Neutrophil (primary cell): Measurements from ENCODE around the gene CITED2.
A peak's percentile ranks its signal among the peaks of the same experiment; 100 is the strongest.

Experiments
- H3K27ac ChIP-seq: fragments of 200-600 bp; sonication (generic); 2 replicates; pipeline ENCODE4 v1.5.1; 2016; ENCODE audit warnings: mild to moderate bottlenecking, moderate library complexity
- H3K27me3 ChIP-seq: fragments of 200-600 bp; sonication (generic); 2 replicates; pipeline ENCODE4 v1.6.0; 2016; ENCODE audit warnings: mild to moderate bottlenecking
- H3K36me3 ChIP-seq: fragments of 200-600 bp; sonication (generic); 2 replicates; pipeline ENCODE4 v1.5.1; 2017
- H3K4me1 ChIP-seq, 2 experiments: fragments of 200-600 bp in 1 of 2; sonication (generic) in 1 of 2; 1 replicate in 1 of 2; 2 replicates in 1 of 2; pipeline versions ENCODE4 v1.5.1 to v1.6.1; 2013 to 2016; ENCODE audit warnings: low read depth in 1 of 2, low read length in 1 of 2, mild to moderate bottlenecking in 1 of 2, moderate library complexity in 1 of 2; ENCODE audit not compliant: control insufficient read depth in 1 of 2, insufficient read depth in 1 of 2
- H3K4me3 ChIP-seq, 2 experiments: fragments of 200-600 bp in 1 of 2; sonication (generic) in 1 of 2; 1 replicate in 1 of 2; 2 replicates in 1 of 2; pipeline ENCODE4 v1.5.1; 2013 to 2016; ENCODE audit warnings: low read depth in 1 of 2, low read length in 1 of 2, mild to moderate bottlenecking in 1 of 2, moderate library complexity in 1 of 2
- H3K9me3 ChIP-seq: fragments of 200-600 bp; sonication (generic); 2 replicates; pipeline ENCODE4 v1.5.1; 2016
- TF ChIP-seq, protein P1 (sequence below): fragments of 200-600 bp; sonication (generic); IDR thresholded peaks from 2 replicates; pipeline ENCODE4 v1.5.1; 2016; ENCODE audit warnings: antibody characterized with exemption

CITED2 gene

DNA sequence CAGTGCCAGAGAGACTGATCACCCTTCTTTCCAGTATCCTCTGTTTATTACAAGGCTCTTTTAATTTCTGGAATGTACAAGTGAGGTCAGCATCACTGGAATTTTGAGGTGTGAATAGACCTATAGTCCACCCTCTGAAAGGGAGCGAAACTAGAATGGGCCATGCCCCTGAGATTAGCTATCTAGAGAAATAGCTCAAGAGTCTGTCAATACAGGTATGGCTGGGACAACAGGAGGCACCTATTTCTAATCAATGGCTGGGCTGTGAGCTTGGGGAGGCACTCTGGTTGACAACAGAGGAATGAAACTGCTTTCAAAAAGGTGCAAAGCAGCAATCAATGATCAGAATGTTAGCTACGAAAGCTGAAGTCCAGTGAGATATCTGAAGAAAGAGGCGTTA, 17.3 kb upstream of the CITED2 start:
- H3K27ac ChIP-seq = no peak overlapping the region
- TF ChIP-seq, protein P1, sequence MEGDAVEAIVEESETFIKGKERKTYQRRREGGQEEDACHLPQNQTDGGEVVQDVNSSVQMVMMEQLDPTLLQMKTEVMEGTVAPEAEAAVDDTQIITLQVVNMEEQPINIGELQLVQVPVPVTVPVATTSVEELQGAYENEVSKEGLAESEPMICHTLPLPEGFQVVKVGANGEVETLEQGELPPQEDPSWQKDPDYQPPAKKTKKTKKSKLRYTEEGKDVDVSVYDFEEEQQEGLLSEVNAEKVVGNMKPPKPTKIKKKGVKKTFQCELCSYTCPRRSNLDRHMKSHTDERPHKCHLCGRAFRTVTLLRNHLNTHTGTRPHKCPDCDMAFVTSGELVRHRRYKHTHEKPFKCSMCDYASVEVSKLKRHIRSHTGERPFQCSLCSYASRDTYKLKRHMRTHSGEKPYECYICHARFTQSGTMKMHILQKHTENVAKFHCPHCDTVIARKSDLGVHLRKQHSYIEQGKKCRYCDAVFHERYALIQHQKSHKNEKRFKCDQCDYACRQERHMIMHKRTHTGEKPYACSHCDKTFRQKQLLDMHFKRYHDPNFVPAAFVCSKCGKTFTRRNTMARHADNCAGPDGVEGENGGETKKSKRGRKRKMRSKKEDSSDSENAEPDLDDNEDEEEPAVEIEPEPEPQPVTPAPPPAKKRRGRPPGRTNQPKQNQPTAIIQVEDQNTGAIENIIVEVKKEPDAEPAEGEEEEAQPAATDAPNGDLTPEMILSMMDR = no peak
- H3K36me3 ChIP-seq = no peaks in the 10 kb centered on the region
- no peak overlapping the region for H3K4me3 ChIP-seq
- peaks cover 5 to 6% of the 10 kb centered on the region in 2 experiments for H3K4me1 ChIP-seq
- no peaks in the 10 kb centered on the region for H3K27me3 ChIP-seq
- no peaks in the 10 kb centered on the region for H3K9me3 ChIP-seq

DNA sequence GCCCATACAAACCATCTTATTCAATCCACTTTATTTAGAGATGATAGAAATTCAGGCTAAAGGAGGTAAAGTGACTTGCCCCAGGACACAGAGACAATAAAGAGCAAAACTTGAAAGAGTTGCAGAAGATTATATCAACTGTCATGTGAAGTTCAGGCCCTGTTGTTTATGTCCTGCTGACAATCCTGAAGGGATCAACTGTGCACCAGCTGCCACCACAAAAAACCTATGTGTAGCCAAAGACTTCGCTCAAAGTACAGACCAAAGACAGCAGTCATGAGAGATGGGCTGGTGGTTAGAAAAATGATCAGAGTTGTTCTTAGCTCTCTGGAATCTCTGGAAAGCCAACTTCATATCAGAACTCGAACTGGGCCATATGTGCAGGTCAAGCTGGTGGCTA, 16.0 kb upstream of the CITED2 start:
- no peaks in the 10 kb centered on the region for H3K36me3 ChIP-seq

DNA sequence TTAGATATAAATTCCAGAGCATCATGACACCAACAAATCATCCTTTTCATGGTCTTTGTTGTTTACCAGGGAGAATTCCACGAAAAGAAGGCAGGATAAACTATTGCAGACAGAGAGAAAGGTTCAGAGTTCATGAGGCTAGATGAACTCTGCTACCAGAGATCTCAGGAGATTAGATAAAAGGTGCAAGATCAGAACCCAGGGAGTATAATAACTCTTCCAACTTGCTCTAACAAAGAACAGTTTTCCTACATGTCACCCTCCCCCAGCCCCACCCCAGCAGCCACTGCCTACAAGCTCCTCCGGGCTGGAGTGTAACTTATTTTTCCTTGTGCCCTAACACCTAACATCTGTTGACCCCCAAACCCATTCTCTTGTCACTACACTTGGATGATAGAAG, 13.9 kb upstream of the CITED2 start:
- Histone ChIP-seq H3K27me3 (no peaks in the 10 kb centered on the region), H3K9me3 (no peaks in the 10 kb centered on the region), H3K36me3 (no peaks in the 10 kb centered on the region), H3K4me1 (no peaks in the 10 kb centered on the region), H3K27ac (no peak overlapping the region), H3K4me3 (no peak overlapping the region)
- TF ChIP-seq, protein P1 = no peak

More for the DNA sequence above, 16.0 kb upstream of the CITED2 start:
- H3K27me3 ChIP-seq = no peaks in the 10 kb centered on the region
- no peaks in the 10 kb centered on the region for H3K9me3 ChIP-seq
- TF ChIP-seq, protein P1 = no peak
- H3K27ac ChIP-seq = no peak overlapping the region
- H3K4me3 ChIP-seq = no peak overlapping the region
- H3K4me1 ChIP-seq = no peaks in the 10 kb centered on the region

DNA sequence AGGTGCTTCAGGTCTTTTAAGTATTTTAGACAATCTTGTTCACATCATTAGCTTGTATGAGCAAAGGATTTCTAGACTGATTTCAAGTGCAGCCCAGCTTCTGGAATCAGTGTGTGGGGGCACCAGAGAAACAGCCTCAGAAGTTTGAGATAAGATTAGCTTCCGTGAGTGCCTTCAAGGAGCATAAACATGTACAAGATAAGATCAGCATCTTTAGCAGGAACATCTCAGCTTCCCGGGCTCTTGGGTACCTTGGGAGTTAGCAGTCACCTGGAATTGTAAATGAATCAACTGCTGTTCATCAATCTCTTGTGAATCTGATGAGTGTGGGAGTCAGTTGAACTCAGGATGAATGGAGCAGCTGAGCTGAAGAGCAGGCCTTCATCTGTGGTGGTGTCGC, 12.0 kb upstream of the CITED2 start:
- H3K27ac ChIP-seq = no peak overlapping the region
- no peaks in the 10 kb centered on the region for H3K36me3 ChIP-seq
- no peak overlapping the region for H3K4me3 ChIP-seq
- TF ChIP-seq, protein P1 = no peak
- no peaks in the 10 kb centered on the region for H3K27me3 ChIP-seq
- H3K4me1 ChIP-seq = peaks cover 2 to 3% of the 10 kb centered on the region in 2 experiments
- H3K9me3 ChIP-seq = no peaks in the 10 kb centered on the region

DNA sequence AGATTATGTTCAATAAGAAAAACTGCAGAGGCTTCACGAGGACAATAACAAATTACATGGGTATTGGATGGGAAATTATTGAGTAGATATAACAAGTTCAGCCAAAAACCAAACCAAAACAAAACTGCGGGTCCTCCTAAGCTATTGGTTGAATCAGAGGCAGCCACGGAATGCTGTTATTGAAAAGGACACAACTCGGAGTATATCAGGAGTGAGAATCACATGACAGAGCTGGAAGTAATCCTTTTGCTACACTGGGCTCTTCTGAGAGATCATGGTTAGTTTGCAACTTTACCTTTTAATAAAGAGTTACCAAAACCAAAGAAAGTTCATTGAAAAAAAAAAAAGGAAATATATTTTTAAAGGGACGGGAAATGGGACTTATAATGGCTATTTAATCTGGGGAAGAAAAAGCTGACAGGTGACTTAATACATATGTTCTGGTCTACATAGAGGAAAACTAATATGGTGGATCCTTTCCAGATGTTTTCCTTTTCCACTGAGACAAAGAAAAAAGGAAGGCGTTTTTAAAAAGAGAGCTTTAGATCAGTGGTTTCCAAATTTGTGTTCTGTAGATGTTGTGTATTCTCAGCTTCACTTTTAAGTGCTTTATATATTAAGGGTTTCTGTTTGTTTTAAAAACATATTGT, 6.9 kb upstream of the CITED2 start:
- no peaks in the 10 kb centered on the region for H3K27me3 ChIP-seq
- TF ChIP-seq, protein P1 = no peak

More for the DNA sequence above, 6.9 kb upstream of the CITED2 start:
- Histone ChIP-seq H3K4me1 (peaks cover 53 to 54% of the 10 kb centered on the region in 2 experiments), H3K36me3 (no peaks in the 10 kb centered on the region), H3K27ac (peak overlapping the region; percentile 67), H3K4me3 (no peak overlapping the region), H3K9me3 (no peaks in the 10 kb centered on the region)
